ENCODE data around the gene ADIRF. TPM values are rescaled to one million over a fixed set of nuclear protein-coding genes. Genes with fewer than 3 reads are reported as not detected.
"Not testable (repeated sequence)": the region's sequence is repeated elsewhere in the genome, so short reads cannot be mapped to it uniquely, and the experiment has no call there.

Gene ADIRF
- total and polyA plus RNA-seq, 9 of the 15 experiments (the other 6 are each of a cell fraction or from before 2014, with no cell fraction given): 0.08 TPM; not detected in 8

GRCh38 chr10:86952106-86952505, 16.2 kb upstream of the ADIRF start (continued):
- no peak for TF ChIP-seq TCF15 (CRISPR knock-in tag; IDR thresholded peaks at IDR 0.05)
- TF ChIP-seq ZNF583 (CRISPR knock-in tag; IDR thresholded peaks at IDR 0.05): no peak
- no peak for TF ChIP-seq HNRNPL (IDR thresholded peaks at IDR 0.05; ENCODE audit: low read depth, low read length)
- TF ChIP-seq STAT5B (CRISPR knock-in tag; IDR thresholded peaks at IDR 0.05): no peak
- TF ChIP-seq NCOA4 (IDR thresholded peaks at IDR 0.05; ENCODE audit: partially characterized antibody): no peak

DNA sequence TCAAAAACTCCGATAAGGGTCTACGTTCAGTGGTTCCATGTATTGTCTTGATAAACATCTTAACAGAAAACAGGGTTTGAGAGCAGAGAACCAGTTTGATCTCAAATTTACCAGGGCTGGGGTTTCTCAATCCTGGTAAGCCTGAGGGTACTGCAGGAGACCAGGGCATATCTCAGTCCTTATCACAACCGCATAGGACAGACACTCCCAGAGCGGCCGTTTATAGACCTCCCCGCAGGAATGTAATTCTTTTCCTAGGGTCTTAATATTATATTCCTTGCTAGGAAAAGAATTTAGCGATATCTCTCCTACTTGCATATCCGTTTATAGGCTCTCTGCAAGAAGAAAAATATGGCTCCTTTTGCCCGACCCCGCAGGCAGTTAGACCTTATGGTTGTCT, 15.6 kb upstream of the ADIRF start:
- intact Hi-C loops (cut with micrococcal nuclease); BruUV-seq (replicated peaks); in situ Hi-C loops (cut with MboI); DNase-seq (ENCODE audit: extremely low read depth in 1 of 4, low spot score in 3 of 4); H3K9ac ChIP-seq (ENCODE audit: insufficient read depth in 1 of 2, low read depth in 2 of 2, low read length in 2 of 2); H3K27me3 ChIP-seq (ENCODE audit: control insufficient read depth in 2 of 2, insufficient read depth in 2 of 2, low read length in 2 of 2); H3K9me1 ChIP-seq (ENCODE audit: control insufficient read depth, insufficient read depth, low read length); H3K4me3 ChIP-seq; H3K79me2 ChIP-seq (ENCODE audit: control insufficient read depth, insufficient read depth, low read length); H3K27ac ChIP-seq (ENCODE audit: extremely low read depth, low read depth, low read length); ATAC-seq; H3K36me3 ChIP-seq (ENCODE audit: control insufficient read depth, insufficient read depth, low read length); CTCF ChIA-PET (ENCODE audit: low intra/inter-chr PET ratio); FAIRE-seq; H3K4me2 ChIP-seq (ENCODE audit: insufficient read depth, low read length); POLR2A ChIA-PET; H2AFZ ChIP-seq (ENCODE audit: low read depth, low read length); H4K20me1 ChIP-seq (replicated peaks; ENCODE audit: control insufficient read depth, insufficient read depth, low read length); H3K9me3 ChIP-seq (replicated peaks; ENCODE audit: control insufficient read depth, insufficient read depth, low read depth, low read length): not testable (repeated sequence)
- TF ChIP-seq ZNF766 (CRISPR knock-in tag; conservative IDR thresholded peaks at IDR 0.05) (0 out of 2 replicates have a peak, but pooled peaks have one; percentile 42), ZNF280A (IDR thresholded peaks at IDR 0.05; ENCODE audit: low read depth, partially characterized antibody) (peak; percentile 66), CBX5 (IDR thresholded peaks at IDR 0.05; ENCODE audit: borderline replicate concordance, low read depth) (peak; percentile 93), TRIM28 (IDR thresholded peaks at IDR 0.05) (peak; percentile 93), CBX3 (IDR thresholded peaks at IDR 0.05; ENCODE audit: borderline replicate concordance in 1 of 2, low read length in 2 of 2) (peak in 1 of 2 experiments; percentile 81; a peak in 2 of 3 replicates), TRIM24 (IDR thresholded peaks at IDR 0.05) (peak; percentile 20 to 57; a peak in 1 of 4 replicates), CBX1 (IDR thresholded peaks at IDR 0.05; ENCODE audit: low read depth) (peak; percentile 70; the same call in 1 of the 2 replicates)
- H3K4me1 ChIP-seq (replicated peaks in 1 of 2; ENCODE audit: control insufficient read depth in 2 of 2, insufficient read depth in 2 of 2, low read length in 2 of 2): peaks cover 39% of the 10 kb centered on the region in 2 experiments
- 84% methylated on average over 8 of the region's 10 CpGs for WGBS (ENCODE audit: insufficient coverage, low coverage, missing lambda C conversion rate)

Data from K562 (cell line).